Epithelial cell of alveolus of lung (primary cell): ENCODE measurements around the gene FRG2B. TPM values are rescaled to one million over a fixed set of nuclear protein-coding genes. Genes with fewer than 3 reads are reported as not detected.

Experiments
- total RNA-seq: library from RNA; depleted of rRNA; stranded (reverse); fragments of >200 nt; gene quantifications from 2 replicates; pipeline ENCODE4 v1.2.1, GENCODE V29; 2015

The FRG2B gene
- total RNA-seq, result not detected in 2 replicates

GRCh38 chr10:133626695-133627094, at the start of gene FRG2B:
FRG2B (minus strand) TSS chr10:133626795; CDS start chr10:133626742, 53 bp downstream.

Other genes starting within 250 kb of the FRG2B start
- 5.4 and 5.6 TPM in 2 replicates for gene PAOX, start 247.5 kb downstream of the FRG2B start, total RNA-seq
- gene MTG1, start 232.6 kb downstream of the FRG2B start, total RNA-seq, result 16.0 and 22.6 TPM in 2 replicates
- gene SPRN, start 202.2 kb downstream of the FRG2B start, total RNA-seq, result under 0.01 and 0.08 TPM in 2 replicates
- gene SCART1, start 172.8 kb downstream of the FRG2B start, total RNA-seq, result 0.26 and 1.4 TPM in 2 replicates
- gene CYP2E1, start 99.4 kb downstream of the FRG2B start, total RNA-seq, result under 0.01 and 1.7 TPM in 2 replicates
- gene SYCE1, start 61.2 kb downstream of the FRG2B start, total RNA-seq, result not detected in 2 replicates